IMR-90 (cell line): Measurements from ENCODE around the gene STX16. TPM values are rescaled to one million over a fixed set of nuclear protein-coding genes. Genes with fewer than 3 reads are reported as not detected.

Experiments
- ATAC-seq: fragments of 200-7000 bp; cut with Tn5 transposase; 2 replicates; pipeline ENCODE4 v1.9.1; 2020; ENCODE audit warnings: low read depth, mild to moderate bottlenecking, moderate library complexity
- BruUV-seq: library from RNA; stranded (reverse); fragments of 400-500 nt; replicated peaks from 2 replicates; lab custom pipeline; 2021; lab: Mats Ljungman, UMichigan
- CTCF ChIA-PET: fragments of 300-600 bp; formaldehyde crosslinking; extraction: SDS; loops from one replicate; lab custom pipeline; 2021; ENCODE audit warnings: antibody characterized with exemption; lab: Yijun Ruan, JAX
- POLR2A ChIA-PET: fragments of 300-600 bp; sonication (Branson Sonifier 250); formaldehyde crosslinking; loops from one replicate; lab custom pipeline; 2022; ENCODE audit warnings: antibody characterized with exemption; ENCODE audit not compliant: unreplicated experiment; lab: Charles Lee
- DNase-seq: peaks from one replicate; pipeline ENCODE4 v3.0.0; 2013
- H2AFZ ChIP-seq: replicated peaks from 2 replicates; pipeline ENCODE3; 2013; ENCODE audit warnings: low read length, mild to moderate bottlenecking; ENCODE audit not compliant: poor library complexity
- H2AK5ac ChIP-seq: 2 replicates; pipeline ENCODE4 v1.6.1; 2013; ENCODE audit warnings: low read depth, low read length, inconsistent platforms
- H2AK9ac ChIP-seq: replicated peaks from 2 replicates; pipeline ENCODE3; 2013; ENCODE audit warnings: mild to moderate bottlenecking, low read depth, low read length, moderate library complexity; ENCODE audit not compliant: poor library complexity
- H2BK120ac ChIP-seq: 2 replicates; pipeline ENCODE4 v1.6.1; 2013; ENCODE audit warnings: low read depth, low read length, inconsistent platforms
- H2BK15ac ChIP-seq: 3 replicates; pipeline ENCODE4 v1.6.1; 2013; ENCODE audit warnings: low read depth, low read length, inconsistent platforms
- H2BK20ac ChIP-seq: 2 replicates; pipeline ENCODE4 v1.6.1; 2013; ENCODE audit warnings: low read depth, mild to moderate bottlenecking, inconsistent platforms, low read length, moderate library complexity
- H2BK5ac ChIP-seq: 2 replicates; pipeline ENCODE4 v1.6.1; 2013; ENCODE audit warnings: mild to moderate bottlenecking, low read depth, low read length, inconsistent platforms; ENCODE audit not compliant: poor library complexity, severe bottlenecking
- H3K14ac ChIP-seq: replicated peaks from 2 replicates; pipeline ENCODE4 v1.6.1; 2013; ENCODE audit warnings: low read depth, low read length, inconsistent platforms
- H3K18ac ChIP-seq: 2 replicates; pipeline ENCODE4 v1.6.1; 2013; ENCODE audit warnings: low read depth, low read length, control low read depth
- H3K23ac ChIP-seq: 2 replicates; pipeline ENCODE4 v1.6.1; 2013; ENCODE audit warnings: low read depth, low read length, inconsistent platforms
- H3K27ac ChIP-seq: 2 replicates; pipeline ENCODE4 v1.5.1; 2013; ENCODE audit warnings: mild to moderate bottlenecking, control low read depth, low read length; ENCODE audit not compliant: insufficient read depth
- H3K27me3 ChIP-seq: 2 replicates; pipeline ENCODE4 v1.6.1; 2013; ENCODE audit warnings: low read length; ENCODE audit not compliant: control insufficient read depth, insufficient read depth
- H3K36me3 ChIP-seq: 2 replicates; pipeline ENCODE4 v1.6.1; 2013; ENCODE audit warnings: low read length, mixed read lengths; ENCODE audit not compliant: control insufficient read depth, insufficient read depth
- H3K4ac ChIP-seq: 2 replicates; pipeline ENCODE4 v1.6.1; 2013; ENCODE audit warnings: low read depth, low read length, inconsistent platforms
- H3K4me1 ChIP-seq: 2 replicates; pipeline ENCODE4 v1.6.1; 2013; ENCODE audit warnings: low read length, mixed read lengths; ENCODE audit not compliant: control insufficient read depth, insufficient read depth
- H3K4me2 ChIP-seq: 2 replicates; pipeline ENCODE4 v1.6.1; 2013; ENCODE audit warnings: low read depth, mild to moderate bottlenecking, control low read depth, low read length, moderate library complexity
- H3K4me3 ChIP-seq: 2 replicates; pipeline ENCODE4 v1.5.1; 2013; ENCODE audit warnings: low read depth, mild to moderate bottlenecking, control low read depth, low read length, moderate library complexity; ENCODE audit not compliant: insufficient read depth
- H3K56ac ChIP-seq: 2 replicates; pipeline ENCODE4 v1.6.1; 2013; ENCODE audit warnings: low read length, inconsistent platforms; ENCODE audit not compliant: insufficient read depth; ENCODE audit errors: extremely low read depth
- H3K79me1 ChIP-seq, 2 experiments: 2 replicates each; pipeline ENCODE4 v1.6.1; 2013; ENCODE audit warnings: low read length in 2 of 2, inconsistent platforms in 1 of 2, low read depth in 1 of 2
- H3K9ac ChIP-seq: 2 replicates; pipeline ENCODE4 v1.6.1; 2013; ENCODE audit warnings: low read depth, low read length, control low read depth
- H3K9me1 ChIP-seq: 2 replicates; pipeline ENCODE4 v1.6.1; 2013; ENCODE audit warnings: low read length, inconsistent platforms; ENCODE audit not compliant: insufficient read depth
- H3K9me3 ChIP-seq: 2 replicates; pipeline ENCODE4 v1.6.1; 2013; ENCODE audit warnings: low read length; ENCODE audit not compliant: control insufficient read depth, insufficient read depth
- H4K20me1 ChIP-seq: 2 replicates; pipeline ENCODE4 v1.6.1; 2013; ENCODE audit warnings: low read length, inconsistent platforms; ENCODE audit not compliant: insufficient read depth
- H4K5ac ChIP-seq: 2 replicates; pipeline ENCODE4 v1.6.1; 2013; ENCODE audit warnings: mild to moderate bottlenecking, low read depth, low read length, control low read depth
- H4K8ac ChIP-seq, 2 experiments: 2 replicates each; pipeline ENCODE4 v1.6.1; 2013; ENCODE audit warnings: low read depth in 2 of 2, low read length in 2 of 2, control low read depth in 1 of 2, inconsistent platforms in 1 of 2
- H4K91ac ChIP-seq: 2 replicates; pipeline ENCODE4 v1.6.1; 2013; ENCODE audit warnings: low read depth, low read length, inconsistent platforms; ENCODE audit not compliant: insufficient read depth
- BHLHE40 ChIP-seq: fragments of 150-350 bp; IDR thresholded peaks from 2 replicates; pipeline ENCODE4 v1.6.1; 2016; ENCODE audit warnings: mild to moderate bottlenecking, low read depth, low read length
- CEBPB ChIP-seq: IDR thresholded peaks from 2 replicates; pipeline ENCODE4 v1.6.1; 2012; ENCODE audit warnings: low read depth, low read length, improper control_type of control experiment
- CHD1 ChIP-seq: IDR thresholded peaks from 2 replicates; pipeline ENCODE4 v1.6.1; 2012; ENCODE audit warnings: low read depth, low read length, improper control_type of control experiment
- CTCF ChIP-seq: conservative IDR thresholded peaks from 2 replicates; pipeline ENCODE4 v1.5.1; 2012; ENCODE audit warnings: mild to moderate bottlenecking, low read depth, low read length, improper control_type of control experiment
- ELK1 ChIP-seq: fragments of 150-350 bp; IDR thresholded peaks from 2 replicates; pipeline ENCODE4 v1.6.1; 2016; ENCODE audit warnings: low read depth, mild to moderate bottlenecking, low read length, moderate library complexity, borderline replicate concordance
- MAZ ChIP-seq: IDR thresholded peaks from 2 replicates; pipeline ENCODE4 v1.6.1; 2012; ENCODE audit warnings: low read depth, mild to moderate bottlenecking, low read length, improper control_type of control experiment, moderate library complexity, borderline replicate concordance
- POLR2A ChIP-seq: IDR thresholded peaks from 2 replicates; pipeline ENCODE4 v1.6.1; 2012; ENCODE audit warnings: mild to moderate bottlenecking, low read depth, low read length
- RAD21 ChIP-seq: IDR thresholded peaks from 2 replicates; pipeline ENCODE4 v1.6.1; 2012; ENCODE audit warnings: low read length, improper control_type of control experiment
- RCOR1 ChIP-seq: IDR thresholded peaks from 2 replicates; pipeline ENCODE4 v1.6.1; 2012; ENCODE audit warnings: mild to moderate bottlenecking, low read length, improper control_type of control experiment; ENCODE audit not compliant: insufficient replicate concordance
- RFX5 ChIP-seq: IDR thresholded peaks from 2 replicates; pipeline ENCODE4 v1.8.0; 2012; ENCODE audit warnings: low read depth, mild to moderate bottlenecking, low read length, moderate library complexity
- SMC3 ChIP-seq: fragments of 150-350 bp; IDR thresholded peaks from 2 replicates; pipeline ENCODE4 v1.6.1; 2016; ENCODE audit warnings: low read depth, mild to moderate bottlenecking, antibody characterized with exemption, low read length, moderate library complexity
- USF2 ChIP-seq: fragments of 150-350 bp; IDR thresholded peaks from 2 replicates; pipeline ENCODE4 v1.6.1; 2017; ENCODE audit warnings: mild to moderate bottlenecking, antibody characterized with exemption, low read length, low read depth
- WGBS, 2 experiments: methylation state at CpG; one replicate each; pipeline versions ENCODE4 v1.1.5 to v1.1.7; 2013; ENCODE audit warnings: missing lambda C conversion rate in 2 of 2; ENCODE audit not compliant: insufficient read length in 1 of 2; ENCODE audit errors: extremely low coverage in 2 of 2; 5-methylcytosine and 5-hydroxymethylcytosine counted together
- dilution Hi-C: fragments of 300-500 bp; cut with HindIII; formaldehyde crosslinking; loops from one replicate; pipeline ENCODE4 v1.14.3; 2018; ENCODE audit warnings: low sequenced_read_pairs; ENCODE audit not compliant: unreplicated experiment
- in situ Hi-C: fragments of 300-500 bp; cut with MboI; formaldehyde crosslinking; loops from 3 replicates; pipeline ENCODE4 v1.14.3; 2019; ENCODE audit warnings: low sequenced_read_pairs, inconsistent platforms, mixed read lengths
- intact Hi-C: fragments of 100-400 bp; cut with micrococcal nuclease; formaldehyde crosslinking; loops from 2 replicates; pipeline ENCODE4 v1.10.0; 2022
- polyA plus RNA-seq, 3 experiments: library from polyadenylated mRNA; depleted of rRNA; stranded (reverse); fragments of >200 nt; gene quantifications; 2 replicates each; pipeline ENCODE4 v1.2.3, GENCODE V29; 2012; ENCODE audit warnings: low replicate concordance in 1 of 3
- total RNA-seq: library from RNA; depleted of rRNA; stranded (reverse); fragments of >200 nt; gene quantifications from 2 replicates; pipeline ENCODE4 v1.2.3, GENCODE V29; 2012

The STX16 gene
- total and polyA plus RNA-seq, 2 of the 4 experiments (the other 2 are of a cell fraction) = 26.9 to 58.2 TPM

GRCh38 chr20:58624687-58625086, 26.4 kb upstream of the STX16 start:
- Histone ChIP-seq H4K20me1 (no peaks in the 10 kb centered on the region), H3K4ac (peak overlapping the region; percentile 98), H3K9me1 (peaks cover 32% of the 10 kb centered on the region), H3K9me3 (no peaks in the 10 kb centered on the region), H2BK5ac (peak overlapping the region; percentile 96), H3K27ac (peak overlapping the region; percentile 83), H2AK5ac (peak overlapping the region; percentile 98), H4K5ac (peak overlapping the region; percentile 58), H3K23ac (peak overlapping the region; percentile 90; the same call in 1 of the 2 replicates), H2AK9ac (peak overlapping the region; percentile 83), H3K4me3 (no peak overlapping the region), H2BK120ac (peak overlapping the region; percentile 98), H3K4me2 (no peak overlapping the region), H3K18ac (peak overlapping the region; percentile 67), H3K79me1 (peaks cover 0 to 8% of the 10 kb centered on the region in 2 experiments; a peak in 2 of 4 replicates), H4K8ac (peak overlapping the region; percentile 79 to 91), H2AFZ (no peak overlapping the region), H3K4me1 (peaks cover 18% of the 10 kb centered on the region), H2BK15ac (peak overlapping the region; percentile 84; the same call in 2 of the 3 replicates), H3K36me3 (no peaks in the 10 kb centered on the region), H2BK20ac (peak overlapping the region; percentile 96), H3K14ac (peak overlapping the region; percentile 80), H3K56ac (0 out of 2 replicates have a peak overlapping the region, but pooled peaks have one; percentile 53), H3K9ac (no peak overlapping the region), H4K91ac (peak overlapping the region; percentile 95), H3K27me3 (no peaks in the 10 kb centered on the region)
- no TSS peak for BruUV-seq
- WGBS, 2 experiments = 100% methylated on average over 1 of the region's 10 CpGs; no CpG with 5 or more reads in 1 of the 2 experiments
- intact Hi-C loops (no loop called here), in situ Hi-C loops (no loop called here), dilution Hi-C loops (no loop called here)
- TF ChIP-seq USF2 (no peak), CTCF (no peak), SMC3 (no peak), MAZ (no peak), POLR2A (no peak), RAD21 (no peak), ELK1 (no peak), RFX5 (no peak), CHD1 (no peak), CEBPB (no peak), BHLHE40 (no peak), RCOR1 (no peak)
- ATAC-seq (no peak), DNase-seq (no peak)
- POLR2A ChIA-PET = no interaction called here
- CTCF ChIA-PET = interaction anchor here (1.2 kb wide), 1 partner anchor 26 kb away, joined by 3 read pairs; the partner anchor contains the start of gene STX16
